Common myeloid progenitor, CD34-positive (primary cell): Measurements from ENCODE around the gene ACADVL.
A peak's percentile ranks its signal among the peaks of the same experiment; 100 is the strongest.

Experiments used
- CTCF ChIA-PET: fragments of 350-600 bp; sonication (Branson Sonifier 250); formaldehyde crosslinking; loops from one replicate; lab custom pipeline; 2021; ENCODE audit warnings: antibody characterized with exemption; lab: Charles Lee
- POLR2A ChIA-PET: fragments of 350-600 bp; sonication (Branson Sonifier 250); formaldehyde crosslinking; loops from one replicate; lab custom pipeline; 2021; ENCODE audit warnings: antibody characterized with exemption; lab: Charles Lee
- DNase-seq, 3 donors: peaks; one replicate each; pipeline versions ENCODE4 v3.0.0 to v3.0.0-alpha.2; 2013
- H3K27ac ChIP-seq, 2 experiments: 1 replicate in 1 of 2; 2 replicates in 1 of 2; pipeline ENCODE4 v1.7.0; 2013; ENCODE audit warnings: inconsistent platforms in 2 of 2, low read length in 2 of 2, mild to moderate bottlenecking in 2 of 2, low read depth in 1 of 2, moderate library complexity in 1 of 2; ENCODE audit not compliant: severe bottlenecking in 2 of 2, insufficient read depth in 1 of 2, poor library complexity in 1 of 2
- H3K27me3 ChIP-seq, 5 experiments: replicated peaks in 2 of 5; 1 replicate in 3 of 5; 2 replicates in 2 of 5; pipeline versions ENCODE4 v1.6.1 to v1.7.0; 2013; ENCODE audit warnings: low read length in 4 of 5, mild to moderate bottlenecking in 2 of 5, moderate library complexity in 2 of 5, inconsistent platforms in 1 of 5; ENCODE audit not compliant: insufficient read depth in 5 of 5, control insufficient read depth in 4 of 5
- H3K36me3 ChIP-seq, 4 experiments: 1 replicate in 2 of 4; 2 replicates in 2 of 4; pipeline versions ENCODE4 v1.6.1 to v1.7.0; 2013; ENCODE audit warnings: low read length in 3 of 4, control low read depth in 1 of 4, mild to moderate bottlenecking in 1 of 4; ENCODE audit not compliant: control insufficient read depth in 4 of 4, insufficient read depth in 4 of 4
- H3K4me1 ChIP-seq, 4 experiments: 1 replicate in 3 of 4; 2 replicates in 1 of 4; pipeline versions ENCODE4 v1.6.1 to v1.7.1; 2013; ENCODE audit warnings: low read length in 3 of 4, mild to moderate bottlenecking in 3 of 4, control low read depth in 1 of 4, inconsistent platforms in 1 of 4, moderate library complexity in 1 of 4; ENCODE audit not compliant: control insufficient read depth in 4 of 4, insufficient read depth in 4 of 4; ENCODE audit errors: control extremely low read depth in 1 of 4
- H3K4me3 ChIP-seq, 7 experiments: 1 replicate in 4 of 7; 2 replicates in 3 of 7; pipeline versions ENCODE4 v1.5.1 to v1.7.0; 2013; ENCODE audit warnings: mild to moderate bottlenecking in 7 of 7, low read length in 6 of 7, moderate library complexity in 6 of 7, inconsistent platforms in 2 of 7, low read depth in 2 of 7, control low read depth in 1 of 7; ENCODE audit not compliant: insufficient read depth in 4 of 7, control insufficient read depth in 1 of 7; ENCODE audit errors: extremely low read depth in 1 of 7
- H3K9me3 ChIP-seq, 5 experiments: 1 replicate in 4 of 5; 2 replicates in 1 of 5; pipeline versions ENCODE4 v1.6.1 to v1.7.1; 2013; ENCODE audit warnings: low read length in 4 of 5, mild to moderate bottlenecking in 2 of 5, inconsistent platforms in 1 of 5, low read depth in 1 of 5, moderate library complexity in 1 of 5; ENCODE audit not compliant: control insufficient read depth in 4 of 5, insufficient read depth in 2 of 5; ENCODE audit errors: control extremely low read depth in 1 of 5
- WGBS: methylation state at CpG from one replicate; pipeline ENCODE4 v1.1.5; 2013; ENCODE audit not compliant: insufficient coverage; 5-methylcytosine and 5-hydroxymethylcytosine counted together

Gene ACADVL

DNA sequence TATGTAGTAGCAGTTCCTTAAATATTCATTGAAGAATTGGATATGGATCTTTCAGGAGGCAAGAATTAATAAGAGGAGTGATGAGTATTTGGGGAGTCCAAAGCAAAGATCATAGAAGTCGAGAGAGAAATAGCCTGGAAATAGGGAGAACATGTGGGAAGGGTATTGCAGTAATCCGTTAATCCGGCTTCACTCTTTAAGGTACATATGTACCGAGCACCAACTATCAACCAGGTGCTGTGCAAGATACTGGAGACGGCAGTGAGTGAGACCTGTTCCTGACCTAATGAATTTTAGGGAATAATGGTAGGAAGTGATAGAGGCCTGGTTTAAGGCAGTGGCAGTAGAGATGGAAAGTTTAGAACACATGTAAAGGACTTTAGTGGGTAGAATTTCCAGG lies 33.3 kb downstream of the ACADVL start:
- H3K4me3 ChIP-seq = peak overlapping the region in 6 of 7 experiments; percentile 55 to 96 (median 90)
- ChIA-PET CTCF (no interaction called here), POLR2A (no interaction called here)
- H3K27me3 ChIP-seq = no peaks in the 10 kb centered on the region
- H3K9me3 ChIP-seq = no peaks in the 10 kb centered on the region
- peaks cover 12 to 36% (median 30%) of the 10 kb centered on the region in 4 experiments for H3K4me1 ChIP-seq
- 90% methylated on average over 5 of the region's 5 CpGs for WGBS
- peak overlapping the region; percentile 98 to 99 for H3K27ac ChIP-seq
- DNase-seq = no peak
- peaks cover 4 to 34% (median 26%) of the 10 kb centered on the region in 4 experiments for H3K36me3 ChIP-seq

DNA sequence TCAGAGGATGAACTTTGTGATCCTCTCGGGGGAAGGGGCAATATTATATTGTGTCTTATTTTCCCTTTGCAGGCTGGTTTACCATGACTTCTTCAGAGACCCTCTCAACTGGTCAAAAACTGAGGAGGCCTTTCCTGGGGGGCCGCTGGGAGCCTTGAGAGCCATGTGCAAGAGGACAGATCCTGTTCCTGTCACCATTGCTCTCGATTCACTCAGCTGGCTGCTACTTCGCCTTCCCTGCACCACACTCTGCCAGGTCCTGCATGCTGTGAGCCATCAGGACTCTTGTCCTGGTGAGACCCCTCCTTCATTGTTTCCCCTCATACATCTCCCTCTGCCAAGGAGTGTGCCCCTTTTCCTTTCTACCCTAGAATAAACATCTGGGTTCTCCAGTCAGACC lies 34.8 kb downstream of the ACADVL start:
- peaks cover 4 to 45% (median 35%) of the 10 kb centered on the region in 4 experiments for H3K36me3 ChIP-seq
- no peak overlapping the region for H3K27ac ChIP-seq
- H3K27me3 ChIP-seq = no peaks in the 10 kb centered on the region
- H3K4me3 ChIP-seq = no peak overlapping the region
- 100% methylated on average over 2 of the region's 4 CpGs for WGBS
- H3K4me1 ChIP-seq = peaks cover 12 to 25% (median 23%) of the 10 kb centered on the region in 4 experiments
- no peak for DNase-seq
- CTCF ChIA-PET = interaction anchor here (0.6 to 1.1 kb wide), 5 partner anchors 11 to 42 kb away, joined by 3 read pairs; partner anchors contain the start of genes ACADVL and DLG4
- no peaks in the 10 kb centered on the region for H3K9me3 ChIP-seq
- POLR2A ChIA-PET = no interaction called here

DNA sequence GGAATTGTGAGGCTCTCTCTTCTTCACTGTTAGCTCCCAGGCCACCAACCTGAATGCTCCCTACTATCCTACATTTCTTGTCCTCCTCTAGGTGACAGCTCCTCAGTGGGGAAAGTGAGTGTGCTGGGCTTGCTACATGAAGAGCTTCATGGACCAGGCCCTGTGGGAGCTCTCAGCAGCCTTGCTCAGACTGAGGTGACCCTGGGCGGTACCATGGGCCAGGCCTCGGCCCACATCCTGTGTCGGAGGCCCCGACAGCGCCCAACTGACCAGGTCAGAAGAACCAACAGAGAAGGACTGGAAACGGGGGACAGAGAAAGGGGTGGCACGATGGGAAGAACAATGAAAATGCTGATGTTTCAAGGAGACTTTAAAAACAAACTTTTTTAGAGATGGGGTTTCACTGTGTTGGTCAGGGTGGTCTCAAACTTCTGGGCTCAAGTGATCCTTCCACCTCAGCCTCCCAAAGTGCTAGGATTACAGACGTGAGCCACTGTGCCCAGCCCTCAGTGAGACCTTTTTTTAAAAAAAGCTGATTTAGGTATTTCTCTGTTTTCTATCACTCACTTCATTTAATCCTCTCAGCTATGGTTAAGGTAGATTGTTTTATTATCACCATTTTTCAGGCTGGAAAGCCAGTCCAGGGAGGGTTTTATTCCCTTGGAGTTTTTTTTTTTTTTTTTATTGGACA lies 37.2 kb downstream of the ACADVL start:
- POLR2A ChIA-PET = interaction anchor here (0.6 kb wide), 1 partner anchor 42 kb away, joined by 5 read pairs; no protein-coding TSS in a partner anchor

DNA sequence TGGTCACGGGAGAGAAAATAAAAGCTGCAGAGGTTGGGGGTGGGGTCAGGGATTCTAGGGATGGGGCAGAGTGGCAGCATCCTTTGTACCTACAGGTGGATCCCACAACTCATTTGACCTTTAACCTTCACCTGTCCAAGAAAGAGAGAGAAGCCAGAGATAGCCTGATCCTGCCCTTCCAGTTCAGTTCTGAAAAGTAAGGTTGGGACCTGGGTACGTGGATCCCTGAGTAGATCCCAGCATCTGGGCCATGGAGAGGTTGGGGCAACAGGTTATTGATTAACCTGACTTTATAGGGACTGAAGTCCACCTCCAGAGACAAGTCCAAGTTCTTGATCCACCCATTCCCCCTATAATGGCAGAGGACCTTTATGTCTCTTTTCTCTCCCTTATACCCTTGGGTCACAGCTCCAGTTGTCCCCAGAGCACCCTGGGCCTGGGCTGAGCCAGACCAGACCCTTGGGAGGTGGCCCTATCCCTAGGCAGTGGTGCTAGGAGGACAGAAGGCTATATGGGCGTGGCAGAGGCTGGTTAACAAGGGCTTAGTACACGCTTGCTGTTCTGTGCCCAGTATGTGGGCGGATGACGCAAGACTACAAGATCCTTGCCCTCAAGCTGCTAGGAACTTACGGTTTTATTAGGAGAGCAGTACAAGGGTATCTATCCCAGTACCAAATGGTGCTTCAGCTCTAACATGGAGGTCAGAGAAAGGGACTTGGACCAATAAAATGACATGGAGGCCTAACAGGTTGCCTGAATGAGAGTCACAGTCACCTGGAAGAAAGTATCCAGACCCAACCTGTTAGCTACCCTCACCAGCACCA lies 39.2 kb downstream of the ACADVL start:
- DNase-seq = no peak
- 96% methylated on average over 5 of the region's 7 CpGs for whole genome bisulfite sequencing
- H3K9me3 ChIP-seq = no peaks in the 10 kb centered on the region
- peaks cover 4 to 49% (median 38%) of the 10 kb centered on the region in 4 experiments for H3K36me3 ChIP-seq
- H3K27me3 ChIP-seq = peaks cover 0 to 35% (median 21%) of the 10 kb centered on the region in 5 experiments
- POLR2A ChIA-PET = no interaction called here
- CTCF ChIA-PET = interaction anchor here (1.0 to 1.4 kb wide), 3 partner anchors 16 to 213 kb away, joined by 3 to 6 read pairs (median 3); partner anchors contain the start of gene GABARAP
- H3K27ac ChIP-seq = no peak overlapping the region
- peaks cover 0 to 37% (median 30%) of the 10 kb centered on the region in 4 experiments for H3K4me1 ChIP-seq
- no peak overlapping the region for H3K4me3 ChIP-seq

More for the DNA sequence above, 37.2 kb downstream of the ACADVL start:
- no peak for DNase-seq
- Histone ChIP-seq H3K36me3 (peaks cover 4 to 50% (median 38%) of the 10 kb centered on the region in 4 experiments), H3K27ac (no peak overlapping the region), H3K4me1 (peaks cover 5 to 28% (median 22%) of the 10 kb centered on the region in 4 experiments), H3K9me3 (no peaks in the 10 kb centered on the region), H3K4me3 (no peak overlapping the region), H3K27me3 (peaks cover 0 to 16% (median 7%) of the 10 kb centered on the region in 5 experiments)
- 94% methylated on average over 7 of the region's 8 CpGs for WGBS
- CTCF ChIA-PET = interaction anchor here (0.9 to 1.4 kb wide), 4 partner anchors 14 to 49 kb away, joined by 3 read pairs; partner anchors contain the start of genes ACADVL, DLG4 and GABARAP

DNA sequence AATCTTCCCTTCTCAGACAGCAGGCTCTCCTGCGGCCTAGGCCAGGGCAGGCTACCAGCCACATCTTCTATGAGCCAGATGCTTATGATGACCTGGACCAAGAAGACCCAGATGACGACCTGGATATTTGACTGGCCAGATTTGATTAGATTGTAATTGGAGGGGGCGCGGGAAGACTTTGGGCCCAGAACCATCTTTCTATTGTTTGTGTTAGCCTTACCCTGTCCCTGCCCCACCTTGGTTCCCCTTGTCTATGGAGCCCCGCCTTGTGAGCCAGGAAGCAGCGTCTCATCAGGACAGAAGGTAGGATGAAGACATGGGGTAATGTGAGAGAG lies 39.8 kb downstream of the ACADVL start:
- WGBS = 100% methylated on average over 2 of the region's 6 CpGs
- H3K36me3 ChIP-seq = peaks cover 2 to 43% (median 33%) of the 10 kb centered on the region in 4 experiments
- no peak overlapping the region for H3K4me3 ChIP-seq
- H3K9me3 ChIP-seq = no peaks in the 10 kb centered on the region
- DNase-seq = no peak
- CTCF ChIA-PET = interaction anchor here (1.0 to 1.4 kb wide), 5 partner anchors 17 to 214 kb away, joined by 3 to 6 read pairs (median 3); partner anchors contain the start of gene GABARAP
- peaks cover 0 to 37% (median 30%) of the 10 kb centered on the region in 4 experiments for H3K4me1 ChIP-seq
- POLR2A ChIA-PET = no interaction called here
- no peak overlapping the region for H3K27ac ChIP-seq
- peaks cover 0 to 38% (median 21%) of the 10 kb centered on the region in 5 experiments for H3K27me3 ChIP-seq

DNA sequence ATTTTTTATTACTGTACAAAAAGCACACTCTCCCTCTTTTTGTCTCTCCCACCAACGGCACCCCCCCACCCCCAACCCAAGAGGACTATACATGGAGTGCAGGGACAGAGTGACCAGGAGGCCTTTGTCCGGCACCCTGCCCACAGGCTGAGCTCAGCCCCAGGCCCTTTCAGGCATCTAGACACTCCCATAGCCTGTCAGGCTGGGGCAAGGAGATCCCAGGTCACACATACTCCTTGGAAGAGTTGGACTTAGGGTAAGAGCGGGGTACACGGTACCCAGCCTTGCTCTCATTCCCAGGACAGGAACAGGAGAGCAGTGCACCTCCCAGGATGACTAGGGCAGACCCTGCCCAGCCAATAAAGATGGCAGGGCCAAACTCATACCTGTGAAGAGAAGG lies 40.4 kb downstream of the ACADVL start:
- CTCF ChIA-PET = interaction anchor here (1.0 to 1.4 kb wide), 5 partner anchors 17 to 214 kb away, joined by 3 to 6 read pairs (median 3); partner anchors contain the start of gene GABARAP
- Histone ChIP-seq H3K4me1 (peaks cover 0 to 37% (median 30%) of the 10 kb centered on the region in 4 experiments), H3K36me3 (peaks cover 0 to 39% (median 28%) of the 10 kb centered on the region in 4 experiments), H3K27me3 (peaks cover 0 to 42% (median 21%) of the 10 kb centered on the region in 5 experiments), H3K9me3 (no peaks in the 10 kb centered on the region), H3K4me3 (peak overlapping the region in 3 of 7 experiments; percentile 62 to 69 (median 68)), H3K27ac (no peak overlapping the region)
- POLR2A ChIA-PET = interaction anchor here (0.6 kb wide), 1 partner anchor 85 kb away, joined by 5 read pairs; no protein-coding TSS in a partner anchor
- no peak for DNase-seq
- 100% methylated on average over 2 of the region's 4 CpGs for whole genome bisulfite sequencing
